GM13976 (cell line): ENCODE results near the gene KLRF1.

ENCODE experiments used
- DNase-seq: peaks from one replicate; pipeline ENCODE4 v3.0.0; 2012; ENCODE audit warnings: low spot score
- in situ Hi-C: fragments of 300-500 bp; cut with MboI; formaldehyde crosslinking; loops from one replicate; pipeline ENCODE4 v1.12.0; 2022; ENCODE audit warnings: low sequenced_read_pairs, mixed read lengths, inconsistent platforms; ENCODE audit not compliant: unreplicated experiment
- TF ChIP-seq, protein P1 (sequence below): IDR thresholded peaks from 2 replicates; pipeline ENCODE4 v1.5.1; 2012; ENCODE audit warnings: borderline replicate concordance, mild to moderate bottlenecking; ENCODE audit not compliant: insufficient read depth; ENCODE audit errors: extremely low read depth, missing control alignments, control extremely low read depth

Gene KLRF1, protein sequence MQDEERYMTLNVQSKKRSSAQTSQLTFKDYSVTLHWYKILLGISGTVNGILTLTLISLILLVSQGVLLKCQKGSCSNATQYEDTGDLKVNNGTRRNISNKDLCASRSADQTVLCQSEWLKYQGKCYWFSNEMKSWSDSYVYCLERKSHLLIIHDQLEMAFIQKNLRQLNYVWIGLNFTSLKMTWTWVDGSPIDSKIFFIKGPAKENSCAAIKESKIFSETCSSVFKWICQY

DNA sequence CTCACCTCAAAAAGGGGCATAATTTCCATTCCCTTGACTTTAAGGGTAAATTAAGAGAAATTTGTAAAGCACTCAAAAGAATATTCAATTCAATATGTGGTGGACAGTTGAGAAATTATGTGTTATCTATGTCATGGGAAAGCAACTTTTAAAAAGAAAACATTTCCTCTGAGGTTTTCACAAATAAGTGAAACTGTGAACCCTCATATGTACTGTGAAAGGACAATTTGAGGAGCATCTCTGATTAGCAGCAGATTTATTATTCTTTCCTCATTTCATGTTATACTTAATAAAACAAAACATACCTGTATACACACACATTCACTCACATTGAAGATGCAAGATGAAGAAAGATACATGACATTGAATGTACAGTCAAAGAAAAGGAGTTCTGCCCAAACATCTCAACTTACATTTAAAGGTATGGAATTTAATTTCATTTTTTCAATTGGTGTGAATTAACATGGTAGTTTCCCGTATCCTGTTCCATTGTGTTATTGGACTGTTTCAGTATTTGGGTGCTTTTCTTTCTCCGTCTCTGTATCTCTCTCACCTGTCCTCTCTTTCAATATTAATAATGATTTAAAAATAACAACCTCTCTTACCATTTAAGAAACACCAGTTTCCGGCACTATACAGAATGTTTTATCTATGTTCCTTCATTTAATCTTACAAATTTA is at the start of gene KLRF1:
KLRF1 (plus strand) TSS at position 273 of the 680 bp plus-strand sequence; CDS start at position 337, 64 bp downstream.
- DNase-seq, result no peak
- TF ChIP-seq, protein P1, sequence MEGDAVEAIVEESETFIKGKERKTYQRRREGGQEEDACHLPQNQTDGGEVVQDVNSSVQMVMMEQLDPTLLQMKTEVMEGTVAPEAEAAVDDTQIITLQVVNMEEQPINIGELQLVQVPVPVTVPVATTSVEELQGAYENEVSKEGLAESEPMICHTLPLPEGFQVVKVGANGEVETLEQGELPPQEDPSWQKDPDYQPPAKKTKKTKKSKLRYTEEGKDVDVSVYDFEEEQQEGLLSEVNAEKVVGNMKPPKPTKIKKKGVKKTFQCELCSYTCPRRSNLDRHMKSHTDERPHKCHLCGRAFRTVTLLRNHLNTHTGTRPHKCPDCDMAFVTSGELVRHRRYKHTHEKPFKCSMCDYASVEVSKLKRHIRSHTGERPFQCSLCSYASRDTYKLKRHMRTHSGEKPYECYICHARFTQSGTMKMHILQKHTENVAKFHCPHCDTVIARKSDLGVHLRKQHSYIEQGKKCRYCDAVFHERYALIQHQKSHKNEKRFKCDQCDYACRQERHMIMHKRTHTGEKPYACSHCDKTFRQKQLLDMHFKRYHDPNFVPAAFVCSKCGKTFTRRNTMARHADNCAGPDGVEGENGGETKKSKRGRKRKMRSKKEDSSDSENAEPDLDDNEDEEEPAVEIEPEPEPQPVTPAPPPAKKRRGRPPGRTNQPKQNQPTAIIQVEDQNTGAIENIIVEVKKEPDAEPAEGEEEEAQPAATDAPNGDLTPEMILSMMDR, result no peak
- in situ Hi-C loops, result no loop called here

GRCh38 chr12:9779209-9779608 is 48.1 kb upstream of the KLRF1 start:
- no peak for DNase-seq
- in situ Hi-C loops, result no loop called here
- TF ChIP-seq, protein P1, result no peak

DNA sequence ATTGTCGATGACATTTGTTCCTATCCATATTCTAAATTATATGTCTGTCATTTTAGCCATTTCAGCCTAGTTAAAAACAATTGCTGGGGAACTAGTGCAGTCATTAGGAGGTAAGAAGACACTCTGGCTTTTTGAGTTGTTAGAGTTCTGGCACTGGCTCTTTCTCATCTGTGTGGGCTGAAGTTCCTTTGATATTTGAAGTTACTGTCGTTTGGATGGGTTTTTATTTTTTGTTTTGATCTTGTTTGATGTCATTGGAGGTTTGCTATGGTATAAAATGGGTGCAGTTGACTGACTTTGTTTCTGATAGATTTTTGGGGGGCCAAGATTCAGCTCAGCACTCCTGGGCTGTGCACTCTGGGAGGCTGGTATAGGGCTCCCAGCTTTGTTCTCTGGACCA is 45.9 kb upstream of the KLRF1 start:
- TF ChIP-seq, protein P1, result no peak
- DNase-seq, result no peak
- in situ Hi-C loops, result no loop called here

DNA sequence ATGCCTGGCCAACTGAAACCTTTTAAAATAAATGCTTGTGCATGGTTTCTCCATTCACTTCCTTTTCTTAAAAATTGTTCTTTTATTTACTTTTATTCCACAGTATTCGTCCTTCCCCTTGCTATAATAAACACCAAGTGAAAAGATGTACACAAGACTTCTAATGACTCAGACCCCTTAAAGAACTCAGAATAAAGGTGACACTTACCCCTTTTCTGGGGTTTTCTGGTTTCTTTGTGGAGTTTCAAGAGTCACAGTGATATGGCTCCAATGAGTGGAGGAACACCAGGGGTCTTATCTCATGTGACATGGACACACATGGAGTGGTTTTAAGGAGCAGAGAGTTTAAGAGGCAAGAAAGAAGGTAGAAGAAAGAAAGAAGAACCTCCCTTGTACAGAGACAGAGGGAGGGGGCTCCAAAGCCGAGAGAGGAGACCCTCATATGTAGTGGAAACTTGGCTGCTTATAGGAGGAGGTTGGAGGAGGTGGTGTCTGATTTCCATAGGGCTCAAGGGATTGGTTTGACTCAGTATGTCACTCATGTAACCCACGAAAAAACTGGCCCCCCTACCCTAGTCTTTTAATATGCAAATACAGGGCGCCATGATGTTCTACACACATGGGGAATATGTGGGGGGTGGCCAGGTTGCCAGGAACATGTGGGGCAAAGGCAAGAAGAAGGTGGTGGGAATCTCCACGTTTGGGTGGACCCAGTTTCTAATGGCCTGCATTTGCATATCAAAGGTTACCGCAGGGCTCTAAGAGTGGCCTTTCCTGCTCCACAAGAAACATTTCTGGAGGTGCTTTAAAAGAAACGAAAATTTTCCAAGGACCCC is 44.5 kb upstream of the KLRF1 start:
- no peak for DNase-seq
- in situ Hi-C loops, result no loop called here
- TF ChIP-seq, protein P1, result no peak

DNA sequence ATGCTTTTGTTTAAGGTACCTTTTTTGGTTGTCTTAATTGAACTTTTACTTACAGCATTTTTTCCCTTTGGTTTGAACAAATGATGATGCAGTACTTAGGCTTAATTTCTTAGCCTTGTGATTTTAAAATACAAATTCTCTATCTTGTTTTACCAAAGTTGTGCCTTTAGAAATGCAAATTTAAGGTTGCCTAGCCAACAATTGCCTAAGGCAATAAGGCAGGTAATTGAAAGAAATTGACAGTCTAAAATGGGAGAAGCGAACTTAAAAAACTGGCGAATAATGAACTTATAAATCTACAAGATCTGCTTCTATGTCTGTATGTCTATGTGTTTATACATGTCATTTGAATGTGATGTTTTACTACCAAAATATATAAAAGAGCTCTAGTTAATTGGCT is 43.0 kb upstream of the KLRF1 start:
- in situ Hi-C loops, result no loop called here
- no peak for DNase-seq
- TF ChIP-seq, protein P1, result no peak

- DNase-seq, result no peak
- in situ Hi-C loops, result no loop called here
- TF ChIP-seq, protein P1, result no peak
Measured at GRCh38 chr12:9784816-9785215, 42.5 kb upstream of the KLRF1 start.
